IPS-11a (cell line): ENCODE measurements around the gene CBFA2T3.

Experiments
- H3K4me3 ChIP-seq: one replicate; pipeline ENCODE4 v1.5.1; 2013; ENCODE audit warnings: low read depth, low read length, control low read depth

Gene CBFA2T3

GRCh38 chr16:88826070-88826840, 150.8 kb downstream of the CBFA2T3 start:
- H3K4me3 ChIP-seq, result no peak overlapping the region

- no peak overlapping the region for H3K4me3 ChIP-seq
Measured at GRCh38 chr16:88825146-88825545, 151.9 kb downstream of the CBFA2T3 start.
